GM12801 (cell line): ENCODE results near the gene ASCC2.

Experiments used
- CTCF ChIP-seq: IDR thresholded peaks from one replicate; pipeline ENCODE4 v1.5.1; 2011; ENCODE audit warnings: control low read depth; ENCODE audit not compliant: insufficient read length; ENCODE audit errors: extremely low read depth

ASCC2 gene

GRCh38 chr22:29747832-29748231, 90.2 kb downstream of the ASCC2 start:
- TF ChIP-seq CTCF = no peak

GRCh38 chr22:29744902-29745301, 93.2 kb downstream of the ASCC2 start:
- no peak for TF ChIP-seq CTCF

GRCh38 chr22:29742326-29742725, 95.7 kb downstream of the ASCC2 start:
- TF ChIP-seq CTCF = no peak

- no peak for TF ChIP-seq CTCF
Measured at GRCh38 chr22:29741926-29742325, 96.1 kb downstream of the ASCC2 start.

GRCh38 chr22:29740216-29740615, 97.9 kb downstream of the ASCC2 start:
- no peak for TF ChIP-seq CTCF

GRCh38 chr22:29739346-29739875, 98.7 kb downstream of the ASCC2 start:
- no peak for TF ChIP-seq CTCF
